NCI-H2227 treated with DMSO at 0.1 percent for 48 hours (cell line): ENCODE measurements around the gene BAD.
"Not testable (repeated sequence)": the region's sequence is repeated elsewhere in the genome, so short reads cannot be mapped to it uniquely, and the experiment has no call there.

Experiments used
- DNase-seq: peaks from one replicate; lab custom pipeline; 2025; lab: John Stamatoyannopoulos, UW

Gene BAD

DNA sequence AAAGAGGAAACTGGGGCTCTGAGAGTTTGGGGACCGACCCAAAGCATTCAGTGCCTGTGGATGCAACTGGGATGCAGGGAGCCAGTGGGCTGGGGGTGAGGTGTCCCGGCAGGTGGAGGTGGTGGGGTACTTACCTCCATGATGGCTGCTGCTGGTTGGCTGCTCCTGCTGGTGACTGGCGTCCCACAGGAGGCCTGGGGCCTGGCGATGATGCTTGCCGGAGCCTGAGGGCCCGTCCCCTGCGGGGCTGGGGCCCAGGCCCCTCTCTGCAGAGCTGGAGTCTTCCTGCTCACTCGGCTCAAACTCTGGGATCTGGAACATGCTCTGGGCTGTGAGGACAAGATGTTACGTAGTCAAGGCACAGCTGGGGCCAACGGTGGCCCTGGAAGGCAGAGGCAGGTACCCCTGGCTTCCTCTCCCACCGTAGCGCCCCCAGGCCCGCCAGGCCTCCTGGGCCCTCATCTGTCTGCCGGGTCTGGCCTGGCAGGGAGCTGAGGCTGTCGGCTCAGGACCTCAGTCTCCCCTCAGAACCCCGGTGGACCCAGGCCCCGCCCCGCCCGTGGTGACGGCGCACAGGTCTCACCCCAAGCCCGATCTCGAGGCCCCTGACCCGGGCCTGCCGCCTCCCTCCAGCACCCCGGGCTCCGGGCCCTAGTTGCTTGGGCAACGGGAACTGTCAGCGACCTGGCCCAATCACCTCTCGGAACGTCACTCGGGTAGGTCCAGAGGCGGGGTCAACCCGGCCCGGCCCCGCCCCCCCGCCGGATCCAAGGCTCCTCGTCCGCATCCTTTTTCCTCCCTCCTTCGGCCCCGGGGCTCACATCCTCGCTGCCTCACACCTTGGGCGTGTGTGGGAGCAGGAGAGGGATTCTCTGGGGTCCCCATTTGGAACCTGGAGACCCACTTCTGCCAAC is at the start of gene BAD:
TSS of gene BAD (minus strand) at position 618 of the 914 bp plus-strand sequence. CDS start at position 321, 297 bp downstream.
- peak; percentile 89 for DNase-seq

GRCh38 chr11:64333556-64333955 is 49.1 kb upstream of the BAD start:
- no peak for DNase-seq

DNA sequence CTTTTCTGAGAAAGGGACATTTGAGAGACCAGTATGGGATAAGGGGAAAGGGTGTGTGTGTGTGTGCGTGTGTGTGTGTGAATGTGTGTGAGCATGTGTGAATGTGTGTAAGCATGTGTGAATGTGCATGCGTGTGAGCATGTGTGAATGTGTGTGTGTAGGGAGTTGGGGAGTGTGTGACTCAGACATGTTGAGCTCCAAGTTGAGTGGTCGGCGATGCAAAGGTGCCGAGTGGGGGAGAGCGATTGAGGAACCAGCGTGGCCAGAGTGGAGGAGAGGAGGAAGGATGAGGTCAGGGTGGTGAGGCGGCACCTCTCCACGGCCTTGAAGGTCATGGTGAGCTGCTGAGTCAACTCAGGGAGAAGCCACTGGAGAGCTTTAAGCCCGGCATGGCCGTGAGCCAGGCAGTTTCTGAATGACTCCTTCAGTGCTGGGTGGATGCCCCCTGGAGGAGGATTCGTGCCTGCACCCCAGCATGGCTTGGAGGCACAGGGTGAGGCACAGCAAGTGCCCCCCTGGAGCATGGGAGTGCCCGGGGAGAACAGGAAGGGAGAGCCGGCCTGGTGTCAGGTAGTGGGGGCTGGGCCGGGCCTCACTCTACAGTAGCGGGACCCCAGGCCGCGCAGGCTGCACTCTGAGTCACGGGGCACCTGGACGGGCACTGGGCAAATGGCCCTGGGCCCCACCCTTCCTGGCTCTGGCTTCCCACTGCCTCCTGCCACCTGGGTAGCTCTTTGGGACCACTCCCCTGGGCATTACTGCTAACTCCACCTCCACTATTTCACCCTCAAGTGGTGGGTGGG is 47.3 kb upstream of the BAD start:
- DNase-seq: no peak

DNA sequence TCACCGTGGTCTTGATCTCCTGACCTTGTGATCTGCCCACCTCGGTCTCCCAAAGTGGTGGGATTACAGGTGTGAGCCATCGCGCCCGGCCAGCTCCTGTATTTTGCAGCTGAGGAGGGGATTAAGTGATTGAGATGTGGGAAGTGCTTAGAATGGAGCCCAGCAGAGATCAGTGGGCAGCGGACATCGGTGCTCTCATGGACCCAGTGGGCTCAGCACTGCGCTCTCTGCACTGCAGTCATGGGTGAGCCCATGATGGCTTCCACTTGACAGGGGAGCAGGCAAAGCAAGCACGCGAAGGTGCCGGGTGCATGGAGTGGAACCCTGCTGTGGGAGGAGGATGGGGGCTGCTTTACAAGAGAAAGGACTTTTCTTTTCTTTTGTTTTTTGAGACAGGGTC is 46.4 kb upstream of the BAD start:
- no peak for DNase-seq

GRCh38 chr11:64327993-64328392 is 43.5 kb upstream of the BAD start:
- no peak for DNase-seq

DNA sequence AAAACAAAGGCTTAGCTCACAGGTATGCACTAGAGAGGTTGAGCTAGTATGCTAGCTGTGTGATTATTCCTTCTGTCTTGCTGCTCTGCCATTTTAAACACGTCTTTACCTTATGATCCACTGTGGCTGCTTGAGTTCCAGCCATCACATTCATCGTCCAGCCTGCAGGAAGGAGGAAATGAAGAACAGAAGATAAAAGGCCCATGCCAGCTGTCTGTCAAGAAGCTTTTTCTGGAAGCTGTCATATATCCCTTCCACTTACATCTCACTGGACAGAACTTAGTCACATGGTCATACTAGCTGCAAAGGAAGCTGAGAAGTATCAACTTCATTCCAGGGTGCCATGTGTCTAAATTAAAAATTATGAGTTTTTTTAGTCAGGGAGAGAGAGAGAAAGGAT is 42.9 kb upstream of the BAD start:
- no peak for DNase-seq

DNA sequence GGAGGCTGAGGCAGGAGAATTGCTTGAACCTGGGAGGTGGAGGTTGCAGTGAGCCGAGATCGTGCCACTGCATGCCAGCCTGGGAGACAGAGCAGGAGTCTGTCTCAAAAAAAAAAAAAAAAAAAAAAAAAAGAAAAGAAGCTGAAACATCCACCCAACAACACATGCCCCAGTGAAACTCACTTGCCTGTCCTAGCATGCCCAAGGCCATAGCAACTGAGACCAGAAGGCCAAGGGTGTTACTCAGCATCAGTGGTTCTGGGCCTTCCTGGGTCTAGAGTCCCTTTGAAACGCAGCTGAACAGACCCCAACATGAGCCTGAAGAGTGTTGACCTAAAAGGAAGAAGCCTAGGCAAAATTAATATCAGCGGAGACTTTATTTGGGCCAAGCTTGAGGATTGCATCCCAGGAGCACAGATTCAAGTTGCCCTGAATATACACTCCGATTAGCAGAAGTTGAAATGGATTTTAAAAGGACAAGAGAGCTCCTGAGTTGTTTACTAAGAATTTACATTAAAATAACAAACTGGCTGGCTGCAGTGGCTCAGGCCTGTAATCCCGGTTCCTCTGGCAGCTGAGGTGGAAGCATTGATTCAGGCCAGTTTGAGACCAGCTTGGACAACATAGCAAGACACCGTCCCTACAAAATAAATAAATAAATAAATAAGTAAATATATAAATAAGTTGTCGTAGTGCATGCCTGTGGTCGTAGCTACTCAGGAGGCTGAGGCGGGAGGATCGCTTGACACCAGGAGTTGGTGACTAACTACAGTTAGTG is 40.4 kb upstream of the BAD start:
- no peak for DNase-seq

DNA sequence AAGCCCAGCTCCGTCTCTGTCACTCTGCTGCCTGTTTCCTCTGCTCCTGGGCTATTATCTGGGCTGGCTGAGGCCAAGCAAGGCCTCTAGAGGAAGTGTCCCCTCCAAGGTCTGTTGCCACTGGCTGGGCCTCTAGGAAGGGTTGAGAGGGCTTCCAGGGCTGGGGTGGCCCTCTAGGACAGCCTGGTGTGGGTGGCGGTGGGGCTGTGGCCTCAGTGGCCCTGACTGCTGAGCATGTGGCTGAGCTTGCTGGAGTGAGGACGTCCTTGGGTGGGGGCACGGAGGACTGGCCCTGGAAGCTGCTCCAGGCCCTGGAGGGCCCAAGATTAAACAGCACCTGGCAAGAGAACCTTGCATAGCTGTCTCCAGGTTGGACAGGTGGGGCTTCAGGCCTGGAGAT is 39.5 kb upstream of the BAD start:
- not testable (repeated sequence) for DNase-seq

DNA sequence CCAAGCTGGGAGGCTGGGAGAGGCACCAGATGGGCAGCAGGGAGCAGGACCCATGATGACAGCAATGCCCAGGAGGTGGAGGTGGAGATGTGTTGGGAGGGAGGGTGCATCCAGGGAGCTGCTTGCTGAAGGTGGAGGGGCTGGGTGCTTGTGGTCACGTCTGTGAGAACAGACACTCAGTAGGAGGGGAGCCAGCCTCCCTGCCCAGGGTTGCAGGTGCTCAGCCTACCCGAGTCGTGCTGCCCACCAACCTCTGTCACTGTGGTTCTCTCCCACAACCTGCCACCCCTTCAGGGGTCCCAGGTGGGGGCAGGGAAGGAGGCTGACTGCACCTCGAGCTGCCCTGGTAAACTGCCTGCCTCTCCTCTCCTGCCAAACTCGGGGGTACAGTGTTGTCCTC is 38.9 kb upstream of the BAD start:
- no peak for DNase-seq

DNA sequence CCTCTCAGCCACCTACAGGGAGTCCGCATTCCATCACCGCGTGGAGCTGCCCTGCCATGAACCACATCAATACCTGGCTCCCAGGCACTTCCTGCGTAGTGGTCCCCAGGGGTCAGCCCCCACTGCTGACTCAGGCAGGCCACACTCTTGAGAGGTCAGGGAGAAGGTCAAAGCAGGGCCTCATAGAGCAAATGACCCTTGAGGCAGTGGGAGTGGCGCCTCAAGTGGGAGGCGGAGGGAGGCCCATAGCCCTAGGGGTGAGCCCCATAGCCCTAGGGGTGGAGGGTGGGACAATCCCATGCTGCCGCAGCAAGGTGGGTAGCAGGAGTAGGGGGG is 38.4 kb upstream of the BAD start:
- no peak for DNase-seq

- no peak for DNase-seq
These were observed 37.1 kb upstream of the BAD start for GRCh38 chr11:64321533-64321932.

GRCh38 chr11:64321026-64321425 is 36.6 kb upstream of the BAD start:
- DNase-seq: no peak

DNA sequence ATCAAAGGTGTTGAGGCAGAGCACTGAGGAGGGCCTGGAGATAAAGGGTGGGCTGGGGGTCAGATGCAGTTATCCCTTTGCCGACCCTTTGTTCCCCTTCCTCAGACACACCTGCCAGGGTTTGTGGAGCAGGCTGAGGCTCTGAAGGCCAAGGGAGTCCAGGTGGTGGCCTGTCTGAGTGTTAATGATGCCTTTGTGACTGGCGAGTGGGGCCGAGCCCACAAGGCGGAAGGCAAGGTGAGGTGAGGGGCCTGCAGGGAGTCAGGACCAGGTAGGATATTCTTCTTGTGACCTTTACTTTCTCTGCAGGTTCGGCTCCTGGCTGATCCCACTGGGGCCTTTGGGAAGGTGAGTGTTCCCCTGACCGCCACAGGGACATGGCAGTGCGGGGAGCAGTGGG is 36.1 kb upstream of the BAD start:
- DNase-seq: no peak

- DNase-seq: no peak
These were observed 34.6 kb upstream of the BAD start for GRCh38 chr11:64318766-64319761.

GRCh38 chr11:64317961-64318765 is 33.7 kb upstream of the BAD start, which contains the start of gene PRDX5:
TSS of gene PRDX5 (plus strand) at chr11:64318121. CDS start at chr11:64318216, 95 bp downstream.
- DNase-seq: peak; percentile 94

DNA sequence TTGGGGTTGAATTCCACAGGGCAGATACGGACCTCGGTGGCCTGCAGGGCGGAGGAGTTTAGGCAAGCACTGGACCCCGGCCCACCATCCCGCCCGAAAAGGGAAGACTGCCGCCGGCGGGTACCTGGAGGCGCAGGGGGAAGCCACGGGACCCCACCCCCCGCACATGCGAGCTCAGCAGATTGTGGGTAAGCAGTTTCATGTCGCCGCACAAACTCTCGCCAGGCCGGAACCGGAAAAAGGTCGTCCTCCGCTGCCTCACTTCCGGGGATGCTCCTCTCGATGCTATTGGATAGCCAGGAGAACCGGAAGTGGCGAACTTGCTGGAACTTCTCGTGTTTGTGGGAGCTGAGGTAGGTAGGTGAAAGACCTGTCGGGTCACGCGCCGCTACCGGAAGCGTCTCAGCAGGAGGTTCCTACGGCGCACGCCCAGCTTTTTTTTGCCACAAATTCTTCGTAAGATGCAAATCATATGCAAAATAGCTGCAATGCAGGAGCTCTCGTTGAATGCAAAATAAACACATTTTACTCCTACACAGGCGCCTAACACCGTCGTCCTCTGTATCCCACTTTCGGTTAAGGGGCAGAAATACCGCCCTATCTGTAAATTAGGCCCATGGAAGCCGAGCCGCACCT is 33.0 kb upstream of the BAD start, which contains the start of gene TRMT112:
TSS of gene TRMT112 (minus strand) at position 235 of the 636 bp plus-strand sequence. CDS start at position 202, 33 bp downstream.
- DNase-seq: peak; percentile 95

GRCh38 chr11:64316672-64317324 is 32.3 kb upstream of the BAD start:
- DNase-seq: no peak

GRCh38 chr11:64315667-64316526 is 31.4 kb upstream of the BAD start:
- DNase-seq: not testable (repeated sequence)
